ENCODE data around the gene SLC12A6.

SLC12A6 gene

GRCh38 chr15:34209421-34210282, 127.9 kb downstream of the SLC12A6 start, which contains the start of gene KATNBL1:
TSS of gene KATNBL1 (minus strand) at chr15:34210096. CDS start at chr15:34163676, 46,420 bp downstream.
- H3K4me3 ChIP-seq (ENCODE audit: insufficient read depth, low read length, poor library complexity, severe bottlenecking): peak within 1 kb of the TSS; percentile 77
- H3K9me2 ChIP-seq (replicated peaks; ENCODE audit: insufficient read depth, low read length): no peaks in the 10 kb centered on the region
- H2AFZ ChIP-seq (ENCODE audit: low read depth, low read length, severe bottlenecking): peak within 1 kb of the TSS; percentile 84
- no peaks in the 10 kb centered on the region for H3F3A ChIP-seq (ENCODE audit: insufficient read depth)
- no peaks in the 10 kb centered on the region for H3K36me3 ChIP-seq (ENCODE audit: low read length)
- H3K27ac ChIP-seq (ENCODE audit: low read depth, low read length): peak within 1 kb of the TSS; percentile 78
- H4K20me1 ChIP-seq (ENCODE audit: low read depth, low read length): no peaks in the 10 kb centered on the region
- H3K9ac ChIP-seq (ENCODE audit: low read length): peak within 1 kb of the TSS; percentile 72
- H3K9me3 ChIP-seq (ENCODE audit: insufficient read depth, low read length): no peaks in the 10 kb centered on the region
- peak within 1 kb of the TSS; percentile 96 for H3K4me2 ChIP-seq (ENCODE audit: low read depth, low read length, poor library complexity, severe bottlenecking)
- peak; percentile 87 for TF ChIP-seq CTCF (IDR thresholded peaks at IDR 0.05; ENCODE audit: insufficient read depth, low read length, poor library complexity, severe bottlenecking)
- TF ChIP-seq EZH2phosphoT487 (conservative IDR thresholded peaks at IDR 0.05; ENCODE audit: low read length): no peak
- no peaks in the 10 kb centered on the region for H3K27me3 ChIP-seq (ENCODE audit: low read length)
- H3K79me2 ChIP-seq (ENCODE audit: insufficient read depth, low read length): peaks cover 49% of the 10 kb centered on the region

- H3K79me2 ChIP-seq (ENCODE audit: insufficient read depth, low read length): peaks cover 83% of the 10 kb centered on the region
- no peak overlapping the region for H3K27ac ChIP-seq (ENCODE audit: low read depth, low read length)
- no peak overlapping the region for H3K4me2 ChIP-seq (ENCODE audit: low read depth, low read length, poor library complexity, severe bottlenecking)
- no peaks in the 10 kb centered on the region for H4K20me1 ChIP-seq (ENCODE audit: low read depth, low read length)
- no peaks in the 10 kb centered on the region for H3K27me3 ChIP-seq (ENCODE audit: low read length)
- TF ChIP-seq EZH2phosphoT487 (conservative IDR thresholded peaks at IDR 0.05; ENCODE audit: low read length) (no peak), CTCF (IDR thresholded peaks at IDR 0.05; ENCODE audit: insufficient read depth, low read length, poor library complexity, severe bottlenecking) (no peak)
- no peaks in the 10 kb centered on the region for H3F3A ChIP-seq (ENCODE audit: insufficient read depth)
- no peaks in the 10 kb centered on the region for H3K9me3 ChIP-seq (ENCODE audit: insufficient read depth, low read length)
- H3K36me3 ChIP-seq (ENCODE audit: low read length): no peaks in the 10 kb centered on the region
- no peaks in the 10 kb centered on the region for H3K9me2 ChIP-seq (replicated peaks; ENCODE audit: insufficient read depth, low read length)
- H2AFZ ChIP-seq (ENCODE audit: low read depth, low read length, severe bottlenecking): no peak overlapping the region
- H3K9ac ChIP-seq (ENCODE audit: low read length): no peak overlapping the region
- no peak overlapping the region for H3K4me3 ChIP-seq (ENCODE audit: insufficient read depth, low read length, poor library complexity, severe bottlenecking)
Measured at GRCh38 chr15:34206011-34206410, 131.6 kb downstream of the SLC12A6 start.

- H3K27ac ChIP-seq (ENCODE audit: low read depth, low read length): no peak overlapping the region
- no peak overlapping the region for H3K9ac ChIP-seq (ENCODE audit: low read length)
- no peak overlapping the region for H2AFZ ChIP-seq (ENCODE audit: low read depth, low read length, severe bottlenecking)
- H3K4me3 ChIP-seq (ENCODE audit: insufficient read depth, low read length, poor library complexity, severe bottlenecking): no peak overlapping the region
- H3K4me2 ChIP-seq (ENCODE audit: low read depth, low read length, poor library complexity, severe bottlenecking): no peak overlapping the region
- no peaks in the 10 kb centered on the region for H3K9me2 ChIP-seq (replicated peaks; ENCODE audit: insufficient read depth, low read length)
- no peaks in the 10 kb centered on the region for H3K9me3 ChIP-seq (ENCODE audit: insufficient read depth, low read length)
- peaks cover 94% of the 10 kb centered on the region for H3K79me2 ChIP-seq (ENCODE audit: insufficient read depth, low read length)
- no peaks in the 10 kb centered on the region for H3K36me3 ChIP-seq (ENCODE audit: low read length)
- H4K20me1 ChIP-seq (ENCODE audit: low read depth, low read length): no peaks in the 10 kb centered on the region
- H3F3A ChIP-seq (ENCODE audit: insufficient read depth): no peaks in the 10 kb centered on the region
- H3K27me3 ChIP-seq (ENCODE audit: low read length): no peaks in the 10 kb centered on the region
- TF ChIP-seq EZH2phosphoT487 (conservative IDR thresholded peaks at IDR 0.05; ENCODE audit: low read length): no peak
- no peak for TF ChIP-seq CTCF (IDR thresholded peaks at IDR 0.05; ENCODE audit: insufficient read depth, low read length, poor library complexity, severe bottlenecking)
Measured at GRCh38 chr15:34203936-34204335, 133.6 kb downstream of the SLC12A6 start.
